ENCODE data around the gene S100A5. TPM values are rescaled to one million over a fixed set of nuclear protein-coding genes. Genes with fewer than 3 reads are reported as not detected.
"Not testable (repeated sequence)": the region's sequence is repeated elsewhere in the genome, so short reads cannot be mapped to it uniquely, and the experiment has no call there.

S100A5 gene
- total RNA-seq, 1 donor from 2014 or later: not detected

GRCh38 chr1:153577624-153578051 is 36.9 kb upstream of the S100A5 start:
- Mint-ChIP-seq H3K27me3 (ENCODE audit: unreplicated experiment) (peaks cover 2% of the 10 kb centered on the region), H3K36me3 (ENCODE audit: low read depth, unreplicated experiment) (no peaks in the 10 kb centered on the region), H3K9me3 (ENCODE audit: unreplicated experiment) (no peaks in the 10 kb centered on the region), H3K27ac (ENCODE audit: unreplicated experiment) (no peak overlapping the region), H3K4me1 (ENCODE audit: unreplicated experiment) (no peaks in the 10 kb centered on the region), H3K4me3 (ENCODE audit: unreplicated experiment) (no peak overlapping the region)
- DNase-seq (ENCODE audit: low spot score): no peak
- no peak for TF ChIP-seq CTCF (IDR thresholded peaks at IDR 0.05; ENCODE audit: unreplicated experiment)

- Mint-ChIP-seq H3K27ac (ENCODE audit: unreplicated experiment) (no peak overlapping the region), H3K9me3 (ENCODE audit: unreplicated experiment) (no peaks in the 10 kb centered on the region), H3K27me3 (ENCODE audit: unreplicated experiment) (peaks cover 2% of the 10 kb centered on the region)
Measured at GRCh38 chr1:153577138-153577537, 36.4 kb upstream of the S100A5 start.

GRCh38 chr1:153575497-153575896 is 34.8 kb upstream of the S100A5 start:
- H3K27me3 Mint-ChIP-seq (ENCODE audit: unreplicated experiment); H3K36me3 Mint-ChIP-seq (ENCODE audit: low read depth, unreplicated experiment); H3K9me3 Mint-ChIP-seq (ENCODE audit: unreplicated experiment); H3K27ac Mint-ChIP-seq (ENCODE audit: unreplicated experiment); H3K4me1 Mint-ChIP-seq (ENCODE audit: unreplicated experiment); DNase-seq (ENCODE audit: low spot score); H3K4me3 Mint-ChIP-seq (ENCODE audit: unreplicated experiment): not testable (repeated sequence)

More at GRCh38 chr1:153577138-153577537, 36.4 kb upstream of the S100A5 start:
- no peak for TF ChIP-seq CTCF (IDR thresholded peaks at IDR 0.05; ENCODE audit: unreplicated experiment)
- Mint-ChIP-seq H3K4me1 (ENCODE audit: unreplicated experiment) (no peaks in the 10 kb centered on the region), H3K4me3 (ENCODE audit: unreplicated experiment) (no peak overlapping the region), H3K36me3 (ENCODE audit: low read depth, unreplicated experiment) (no peaks in the 10 kb centered on the region)
- no peak for DNase-seq (ENCODE audit: low spot score)

GRCh38 chr1:153575081-153575491 is 34.4 kb upstream of the S100A5 start:
- H3K27me3 Mint-ChIP-seq (ENCODE audit: unreplicated experiment); H3K36me3 Mint-ChIP-seq (ENCODE audit: low read depth, unreplicated experiment); H3K27ac Mint-ChIP-seq (ENCODE audit: unreplicated experiment); H3K4me1 Mint-ChIP-seq (ENCODE audit: unreplicated experiment); DNase-seq (ENCODE audit: low spot score); H3K4me3 Mint-ChIP-seq (ENCODE audit: unreplicated experiment); H3K9me3 Mint-ChIP-seq (ENCODE audit: unreplicated experiment): not testable (repeated sequence)

- peaks cover 10% of the 10 kb centered on the region for H3K27me3 Mint-ChIP-seq (ENCODE audit: unreplicated experiment)
- H3K36me3 Mint-ChIP-seq (ENCODE audit: low read depth, unreplicated experiment): no peaks in the 10 kb centered on the region
- no peak overlapping the region for H3K27ac Mint-ChIP-seq (ENCODE audit: unreplicated experiment)
- H3K9me3 Mint-ChIP-seq (ENCODE audit: unreplicated experiment): no peaks in the 10 kb centered on the region
- peaks cover 16% of the 10 kb centered on the region for H3K4me1 Mint-ChIP-seq (ENCODE audit: unreplicated experiment)
- H3K4me3 Mint-ChIP-seq (ENCODE audit: unreplicated experiment): no peak overlapping the region
- TF ChIP-seq CTCF (IDR thresholded peaks at IDR 0.05; ENCODE audit: unreplicated experiment): no peak
- no peak for DNase-seq (ENCODE audit: low spot score)
Measured at GRCh38 chr1:153573351-153573750, 32.6 kb upstream of the S100A5 start.

- no peak overlapping the region for H3K27ac Mint-ChIP-seq (ENCODE audit: unreplicated experiment)
- no peaks in the 10 kb centered on the region for H3K36me3 Mint-ChIP-seq (ENCODE audit: low read depth, unreplicated experiment)
- H3K4me1 Mint-ChIP-seq (ENCODE audit: unreplicated experiment): peaks cover 23% of the 10 kb centered on the region
- H3K4me3 Mint-ChIP-seq (ENCODE audit: unreplicated experiment): no peak overlapping the region
- peaks cover 10% of the 10 kb centered on the region for H3K27me3 Mint-ChIP-seq (ENCODE audit: unreplicated experiment)
- TF ChIP-seq CTCF (IDR thresholded peaks at IDR 0.05; ENCODE audit: unreplicated experiment): no peak
- DNase-seq (ENCODE audit: low spot score): peak; percentile 64
- no peaks in the 10 kb centered on the region for H3K9me3 Mint-ChIP-seq (ENCODE audit: unreplicated experiment)
Measured at GRCh38 chr1:153572569-153573015, 31.9 kb upstream of the S100A5 start.

Measured in endothelial cell (in vitro differentiated cells).